Ovary (tissue), 9 donors: ENCODE data around the gene SLC24A5. TPM values are rescaled to one million over a fixed set of nuclear protein-coding genes. Genes with fewer than 3 reads are reported as not detected.

Experiments used
- DNase-seq, 5 donors: peaks; one replicate each; pipeline ENCODE4 v3.0.0-alpha.2; 2019 to 2020
- H3K27ac ChIP-seq, 2 donors: fragments of 200-600 bp; one replicate each; pipeline versions ENCODE4 v1.5.1 to v1.8.0; 2019 to 2022
- H3K27me3 ChIP-seq: fragments of 200-600 bp; one replicate; pipeline ENCODE4 v1.8.0; 2022
- H3K36me3 ChIP-seq: fragments of 200-600 bp; sonication (generic); one replicate; pipeline ENCODE4 v1.5.1; 2019
- H3K4me1 ChIP-seq: one replicate; pipeline ENCODE4 v1.8.1; 2013; ENCODE audit warnings: mild to moderate bottlenecking, moderate library complexity; ENCODE audit not compliant: insufficient read depth
- H3K4me3 ChIP-seq: fragments of 200-600 bp; sonication (generic); one replicate; pipeline ENCODE4 v1.5.1; 2017
- H3K9me3 ChIP-seq, 2 donors: fragments of 200-600 bp in 1 of 2; sonication (generic) in 1 of 2; one replicate each; pipeline versions ENCODE4 v1.5.1 to v1.8.1; 2013 to 2019; ENCODE audit warnings: mild to moderate bottlenecking in 1 of 2, moderate library complexity in 1 of 2
- EP300 ChIP-seq: sonication (generic); formaldehyde crosslinking; IDR thresholded peaks from one replicate; pipeline ENCODE4 v1.6.1; 2017; ENCODE audit warnings: antibody characterized with exemption
- POLR2A ChIP-seq: fragments of 450-650 bp; IDR thresholded peaks from one replicate; pipeline ENCODE4 v1.6.1; 2017; ENCODE audit warnings: antibody characterized with exemption, mild to moderate bottlenecking, moderate library complexity
- WGBS, 3 donors: extraction: QIAGEN DNeasy Blood & Tissue Kit in 1 of 3; methylation state at CpG; one replicate each; pipeline versions ENCODE4 v1.1.5 to v1.1.7; 2013 to 2017; 5-methylcytosine and 5-hydroxymethylcytosine counted together
- intact Hi-C, 4 donors: fragments of 100-400 bp; cut with DNase I; formaldehyde crosslinking; loops; one replicate each; pipeline versions ENCODE4 v1.11.0 to v1.15.1; 2022 to 2023
- polyA plus RNA-seq, 2 donors: library from polyadenylated mRNA; stranded (reverse); fragments of 200-250 nt in 1 of 2; fragments of 350-450 nt in 1 of 2; fragmentation: Illumina TruSeq in 1 of 2; extraction: RNeasy Lipid Tissue Mini Kit (QIAGEN cat#74804) in 1 of 2; gene quantifications; one replicate each; pipeline ENCODE4 v1.2.3, GENCODE V29; 2013 to 2014
- total RNA-seq, 7 donors: library from RNA; depleted of rRNA in 2 of 7; stranded (reverse); fragments of >200 nt in 2 of 7; fragmentation: NEBNext Ultra II Directional in 3 of 7; extraction: Animal tissue kit (Norgen Biotek cat#: 25700) in 3 of 7; gene quantifications; one replicate each; pipeline versions ENCODE4 v1.1.0 to v1.2.4, GENCODE V29; 2016 to 2023
- TF ChIP-seq, protein P1 (sequence below), 3 donors: fragments of 450-650 bp in 2 of 3; fragments of 200-600 bp in 1 of 3; IDR thresholded peaks; one replicate each; pipeline versions ENCODE4 v1.5.1 to v1.8.0; 2016 to 2022; ENCODE audit warnings: antibody characterized with exemption in 3 of 3, mild to moderate bottlenecking in 1 of 3
- donor health status: DM: no; HTN: no; CAD: no; lungs with moderate emphysema.
- donor health status: DM: no; HTN: no; CAD: no.
- donor health status: Bipolar disorder and iron deficiency.
- donor health status: DM: yes; HTN: yes; CAD: no.
- donor health status: DM: no; HTN: no; CAD: no.
- donor health status: DM: yes; HTN: yes; CAD: no.

SLC24A5 gene
- total and polyA plus RNA-seq, 9 donors = not detected

GRCh38 chr15:48177383-48177765, 56.6 kb downstream of the SLC24A5 start:
- intact Hi-C loops = no loop called here
- DNase-seq = no peak
- TF ChIP-seq, protein P1, sequence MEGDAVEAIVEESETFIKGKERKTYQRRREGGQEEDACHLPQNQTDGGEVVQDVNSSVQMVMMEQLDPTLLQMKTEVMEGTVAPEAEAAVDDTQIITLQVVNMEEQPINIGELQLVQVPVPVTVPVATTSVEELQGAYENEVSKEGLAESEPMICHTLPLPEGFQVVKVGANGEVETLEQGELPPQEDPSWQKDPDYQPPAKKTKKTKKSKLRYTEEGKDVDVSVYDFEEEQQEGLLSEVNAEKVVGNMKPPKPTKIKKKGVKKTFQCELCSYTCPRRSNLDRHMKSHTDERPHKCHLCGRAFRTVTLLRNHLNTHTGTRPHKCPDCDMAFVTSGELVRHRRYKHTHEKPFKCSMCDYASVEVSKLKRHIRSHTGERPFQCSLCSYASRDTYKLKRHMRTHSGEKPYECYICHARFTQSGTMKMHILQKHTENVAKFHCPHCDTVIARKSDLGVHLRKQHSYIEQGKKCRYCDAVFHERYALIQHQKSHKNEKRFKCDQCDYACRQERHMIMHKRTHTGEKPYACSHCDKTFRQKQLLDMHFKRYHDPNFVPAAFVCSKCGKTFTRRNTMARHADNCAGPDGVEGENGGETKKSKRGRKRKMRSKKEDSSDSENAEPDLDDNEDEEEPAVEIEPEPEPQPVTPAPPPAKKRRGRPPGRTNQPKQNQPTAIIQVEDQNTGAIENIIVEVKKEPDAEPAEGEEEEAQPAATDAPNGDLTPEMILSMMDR (IDR thresholded peaks at IDR 0.05) = no peak
- no peak for TF ChIP-seq POLR2A

DNA sequence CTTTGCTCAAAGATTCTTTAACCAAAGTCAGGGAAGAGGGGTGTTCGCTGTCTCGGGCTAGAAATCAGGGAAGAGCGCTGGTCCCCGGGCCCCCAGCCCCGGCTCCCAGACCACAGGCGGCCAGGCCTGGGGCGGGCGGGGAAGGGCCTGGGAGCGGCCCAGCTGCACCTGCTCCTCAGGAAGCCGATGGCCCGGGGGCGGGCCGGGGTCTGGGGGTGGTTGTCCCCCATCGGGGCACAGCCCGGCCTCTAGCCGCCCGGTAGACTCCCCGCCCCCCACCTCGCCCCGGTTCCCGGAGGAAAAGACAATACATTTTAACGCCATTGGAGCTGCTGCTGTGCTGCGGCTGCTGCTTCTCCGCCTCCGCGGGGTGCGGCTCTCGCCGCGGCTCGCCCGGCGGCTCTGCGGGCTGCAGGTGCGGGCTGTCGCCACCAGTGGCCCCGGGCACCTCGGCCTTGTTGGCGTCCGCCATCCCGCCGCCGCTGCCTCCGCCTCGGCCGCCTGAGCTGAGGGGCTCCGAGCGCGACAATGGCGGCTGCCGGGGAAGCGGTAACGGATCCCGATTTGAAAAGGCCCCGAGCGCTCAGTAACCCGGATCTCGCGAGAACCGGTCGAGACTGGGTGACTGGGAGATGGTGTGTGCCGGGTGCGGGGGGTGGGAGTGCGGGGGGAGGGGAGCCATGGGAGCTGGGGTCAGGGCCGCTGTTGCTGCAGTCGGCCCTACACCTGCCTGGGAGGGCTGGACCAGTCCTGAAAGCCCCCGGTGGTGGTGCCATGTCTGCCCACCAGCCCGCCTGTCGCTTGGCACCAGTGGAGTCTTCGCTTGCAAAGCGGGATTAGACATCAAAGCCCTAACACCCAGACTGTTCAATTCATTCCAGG, 57.2 kb downstream of the SLC24A5 start, which contains the start of gene MYEF2:
MYEF2 (minus strand) TSS at position 530 of the 882 bp plus-strand sequence; CDS start at position 472, 58 bp downstream.
- Histone ChIP-seq H3K4me3 (peak within 1 kb of the TSS; percentile 46), H3K27ac (no peak within 1 kb of the TSS), H3K9me3 (no peaks in the 10 kb centered on the region), H3K36me3 (no peaks in the 10 kb centered on the region), H3K4me1 (peaks cover 3% of the 10 kb centered on the region), H3K27me3 (no peaks in the 10 kb centered on the region)
- WGBS, 3 donors = 2 to 5% (median 4%) methylated on average over 25 to 71 of the region's 71 CpGs
- DNase-seq = peak; percentile 34 to 46 (median 40)
- intact Hi-C loops = no loop called here
- no peak for TF ChIP-seq EP300
- no peak for TF ChIP-seq POLR2A
- TF ChIP-seq, protein P1 (IDR thresholded peaks at IDR 0.05) = no peak

More at GRCh38 chr15:48177383-48177765, 56.6 kb downstream of the SLC24A5 start:
- 6 to 7% (median 6%) methylated on average over 10 of the region's 10 CpGs for WGBS, 3 donors
- peak overlapping the region; percentile 46 for H3K4me3 ChIP-seq
- H3K4me1 ChIP-seq = peaks cover 3% of the 10 kb centered on the region
- no peaks in the 10 kb centered on the region for H3K9me3 ChIP-seq
- no peaks in the 10 kb centered on the region for H3K36me3 ChIP-seq
- H3K27ac ChIP-seq = no peak overlapping the region
- H3K27me3 ChIP-seq = no peaks in the 10 kb centered on the region

DNA sequence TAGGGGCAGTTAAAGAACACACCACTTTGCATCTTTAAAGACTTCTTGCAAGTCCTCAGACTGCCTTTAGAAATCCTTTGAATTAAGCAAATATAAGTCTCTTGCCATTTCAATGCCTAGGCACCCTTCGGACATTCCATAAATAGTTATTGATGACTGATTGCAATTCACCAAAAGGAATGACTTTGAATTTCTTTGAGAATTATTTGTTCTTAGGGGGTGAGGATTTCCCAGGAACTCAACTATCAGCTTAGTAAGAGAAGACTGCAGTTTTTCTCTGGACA, 57.8 kb downstream of the SLC24A5 start:
- Histone ChIP-seq H3K4me1 (peaks cover 3% of the 10 kb centered on the region), H3K27ac (no peak overlapping the region), H3K27me3 (no peaks in the 10 kb centered on the region), H3K4me3 (no peak overlapping the region), H3K9me3 (no peaks in the 10 kb centered on the region), H3K36me3 (no peaks in the 10 kb centered on the region)
- intact Hi-C loops = no loop called here
- WGBS, 3 donors = 63 to 76% (median 72%) methylated on average over 1 of the region's 1 CpG
- TF ChIP-seq EP300 = no peak
- TF ChIP-seq, protein P1 (IDR thresholded peaks at IDR 0.05) = no peak
- DNase-seq = no peak

DNA sequence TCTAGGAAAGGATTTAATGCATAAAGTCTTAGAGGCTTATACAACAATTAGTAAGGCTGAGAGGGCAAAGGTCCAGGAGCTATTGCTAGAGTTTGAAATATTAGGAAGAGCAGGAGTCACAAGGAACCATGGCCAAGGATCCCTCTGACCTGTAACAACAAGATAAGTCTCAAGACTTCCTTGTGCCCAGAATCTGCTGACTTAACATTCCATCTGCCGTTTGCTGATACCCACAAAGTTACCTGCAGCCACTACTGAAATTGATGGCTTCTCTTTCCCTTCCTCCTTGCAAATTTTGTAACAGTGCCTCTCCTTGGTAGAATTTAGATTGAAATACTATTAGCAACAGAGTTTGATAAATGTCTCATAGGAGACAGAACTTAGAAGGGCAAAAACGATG, 62.0 kb downstream of the SLC24A5 start:
- H3K9me3 ChIP-seq = no peaks in the 10 kb centered on the region
- DNase-seq = no peak
- H3K36me3 ChIP-seq = no peaks in the 10 kb centered on the region
- no peak overlapping the region for H3K4me3 ChIP-seq
- no peak overlapping the region for H3K27ac ChIP-seq
- H3K27me3 ChIP-seq = no peaks in the 10 kb centered on the region
- 47 to 58% (median 51%) methylated on average over 2 of the region's 2 CpGs for WGBS, 3 donors
- TF ChIP-seq POLR2A (no peak), EP300 (no peak)
- TF ChIP-seq, protein P1 (IDR thresholded peaks at IDR 0.05) = no peak
- peaks cover 3% of the 10 kb centered on the region for H3K4me1 ChIP-seq
- intact Hi-C loops = no loop called here
